Endothelial cell of umbilical vein (primary cell): ENCODE results near the gene CEACAM1. TPM values are rescaled to one million over a fixed set of nuclear protein-coding genes. Genes with fewer than 3 reads are reported as not detected.

Source experiments
- Bru-seq: library from RNA; stranded (reverse); fragments of 400-500 nt; gene quantifications from one replicate; lab custom pipeline; 2021; lab: Mats Ljungman, UMichigan
- BruChase-seq, 2 experiments: library from RNA; stranded (reverse); fragments of 400-500 nt; gene quantifications; one replicate each; lab custom pipeline; 2021; lab: Mats Ljungman, UMichigan
- BruUV-seq: library from RNA; stranded (reverse); fragments of 400-500 nt; replicated peaks from 2 replicates; lab custom pipeline; 2021; lab: Mats Ljungman, UMichigan
- CTCF ChIA-PET: fragments of 300-600, 350-600 bp; sonication (Branson Sonifier 250); formaldehyde crosslinking; loops from one replicate; lab custom pipeline; 2021; ENCODE audit warnings: antibody characterized with exemption, inconsistent platforms; lab: Charles Lee
- POLR2A ChIA-PET: fragments of 300-600, 350-600 bp; sonication (Branson Sonifier 250); formaldehyde crosslinking; loops from one replicate; lab custom pipeline; 2021; ENCODE audit warnings: antibody characterized with exemption, inconsistent platforms; lab: Charles Lee
- DNase-seq: peaks from one replicate; pipeline ENCODE4 v3.0.0-alpha.2; 2011; ENCODE audit warnings: low read depth, low spot score
- FAIRE-seq: peaks from 2 replicates; lab custom pipeline; 2011; peaks lifted over from hg19 to GRCh38; lab: Jason Lieb, UNC
- H2AFZ ChIP-seq: 2 replicates; pipeline ENCODE4 v1.6.0; 2012; ENCODE audit warnings: low read depth, low read length, control low read depth, inconsistent platforms
- H3K27ac ChIP-seq: 2 replicates; pipeline ENCODE4 v1.5.1; 2011; ENCODE audit warnings: low read depth, mild to moderate bottlenecking, control low read depth, low read length, moderate library complexity; ENCODE audit not compliant: insufficient read depth
- H3K27me3 ChIP-seq, 2 experiments: 2 replicates each; pipeline versions ENCODE4 v1.6.0 to v1.6.1; 2011; ENCODE audit warnings: low read length in 2 of 2, mixed read lengths in 1 of 2; ENCODE audit not compliant: control insufficient read depth in 2 of 2, insufficient read depth in 2 of 2
- H3K36me3 ChIP-seq, 2 experiments: 2 replicates in 1 of 2; 3 replicates in 1 of 2; pipeline ENCODE4 v1.5.1; 2011; ENCODE audit warnings: low read length in 2 of 2, mild to moderate bottlenecking in 1 of 2, moderate library complexity in 1 of 2; ENCODE audit not compliant: control insufficient read depth in 2 of 2, insufficient read depth in 2 of 2; ENCODE audit errors: extremely low read depth in 1 of 2
- H3K4me1 ChIP-seq: 3 replicates; pipeline ENCODE4 v1.5.1; 2011; ENCODE audit warnings: mild to moderate bottlenecking, low read length; ENCODE audit not compliant: control insufficient read depth, insufficient read depth; ENCODE audit errors: extremely low read depth
- H3K4me2 ChIP-seq: 2 replicates; pipeline ENCODE4 v1.6.1; 2011; ENCODE audit warnings: low read length, control low read depth, mixed read lengths; ENCODE audit not compliant: insufficient read depth
- H3K4me3 ChIP-seq, 3 experiments: fragments of 200-600 bp in 1 of 3; sonication (generic), shearing (Covaris generic) in 1 of 3; replicated peaks in 1 of 3; 2 replicates each; pipeline ENCODE4 v1.5.1; 2011 to 2016; ENCODE audit warnings: control low read depth in 3 of 3, low read length in 3 of 3, mild to moderate bottlenecking in 2 of 3, inconsistent platforms in 1 of 3, low read depth in 1 of 3, moderate library complexity in 1 of 3; ENCODE audit not compliant: insufficient read depth in 1 of 3
- H3K79me2 ChIP-seq: 2 replicates; pipeline ENCODE4 v1.6.0; 2012; ENCODE audit warnings: low read length, inconsistent platforms; ENCODE audit not compliant: control insufficient read depth, insufficient read depth
- H3K9ac ChIP-seq: replicated peaks from 2 replicates; pipeline ENCODE3; 2011; ENCODE audit warnings: low read length, control low read depth; ENCODE audit not compliant: insufficient read depth; ENCODE audit errors: extremely low read depth
- H3K9me1 ChIP-seq: replicated peaks from 3 replicates; pipeline ENCODE4 v1.6.0; 2011; ENCODE audit warnings: mild to moderate bottlenecking, low read length; ENCODE audit not compliant: control insufficient read depth, insufficient read depth; ENCODE audit errors: extremely low read depth
- H3K9me3 ChIP-seq: replicated peaks from 2 replicates; pipeline ENCODE4 v1.5.1; 2012; ENCODE audit warnings: low read length, inconsistent platforms; ENCODE audit not compliant: control insufficient read depth, insufficient read depth
- H4K20me1 ChIP-seq: replicated peaks from 2 replicates; pipeline ENCODE3; 2011; ENCODE audit warnings: mild to moderate bottlenecking, low read length; ENCODE audit not compliant: control insufficient read depth, insufficient read depth; ENCODE audit errors: extremely low read depth
- EZH2 ChIP-seq: IDR thresholded peaks from 2 replicates; pipeline ENCODE4 v1.6.1; 2012; ENCODE audit warnings: borderline replicate concordance, low read depth, mild to moderate bottlenecking, moderate library complexity, low read length, inconsistent platforms; ENCODE audit not compliant: severe bottlenecking
- FOS ChIP-seq: IDR thresholded peaks from 2 replicates; pipeline ENCODE4 v1.6.1; 2011; ENCODE audit warnings: mild to moderate bottlenecking, low read length, moderate library complexity, borderline replicate concordance; ENCODE audit not compliant: insufficient read depth
- GATA2 ChIP-seq: IDR thresholded peaks from 2 replicates; pipeline ENCODE4 v1.7.0; 2011; ENCODE audit warnings: low read depth, mild to moderate bottlenecking, moderate library complexity, mixed read lengths, low read length; ENCODE audit not compliant: insufficient read length, insufficient read depth
- JUN ChIP-seq: IDR thresholded peaks from 2 replicates; pipeline ENCODE4 v1.6.1; 2011; ENCODE audit warnings: borderline replicate concordance, low read depth; ENCODE audit not compliant: insufficient read length, insufficient read depth
- MYC ChIP-seq: IDR thresholded peaks from one replicate; pipeline ENCODE4 v1.6.1; 2011; ENCODE audit warnings: mild to moderate bottlenecking, low read depth, low read length
- POLR2A ChIP-seq: IDR thresholded peaks from 2 replicates; pipeline ENCODE4 v1.6.1; 2012; ENCODE audit warnings: low read depth, mild to moderate bottlenecking, control low read depth, low read length
- POLR2AphosphoS5 ChIP-seq: IDR thresholded peaks from 2 replicates; pipeline ENCODE4 v1.6.1; 2012; ENCODE audit warnings: low read depth, mild to moderate bottlenecking, control low read depth, low read length, moderate library complexity; ENCODE audit not compliant: insufficient read depth
- dilution Hi-C: fragments of 300-500 bp; cut with MboI; formaldehyde crosslinking; loops from one replicate; pipeline ENCODE4 v1.15.0; 2019; ENCODE audit warnings: low sequenced_read_pairs; ENCODE audit not compliant: extremely low pct_ligation_motif_present
- intact Hi-C: fragments of 100-400 bp; cut with micrococcal nuclease; formaldehyde crosslinking; loops from one replicate; pipeline ENCODE4 v1.10.0; 2022
- long read RNA-seq: library from polyadenylated mRNA; stranded (forward); transcript quantifications from one replicate; pipeline ENCODE4 v2.0.0, GENCODE V29; 2021
- polyA minus RNA-seq, 3 experiments: library from RNA; depleted of rRNA, polyadenylated mRNA; stranded (reverse); fragments of >200 nt; gene quantifications; 1 replicate in 1 of 3; 2 replicates in 2 of 3; pipeline ENCODE4 v1.2.3, GENCODE V29; 2011
- polyA plus RNA-seq, 4 experiments: library from polyadenylated mRNA; depleted of rRNA in 3 of 4; stranded (reverse) in 3 of 4; unstranded in 1 of 4; fragments of >200 nt; gene quantifications; 2 replicates each; pipeline versions ENCODE4 v1.2.1 to v1.2.3, GENCODE V29; 2011 to 2012; ENCODE audit warnings: missing spikeins in 1 of 4
- total RNA-seq: library from RNA; stranded (reverse); gene quantifications from 2 replicates; pipeline ENCODE4 v1.2.3, GENCODE V29; 2021
- TF ChIP-seq, protein P1 (sequence below): IDR thresholded peaks from 2 replicates; pipeline ENCODE4 v1.6.1; 2011; ENCODE audit not compliant: insufficient read depth, insufficient read length
- TF ChIP-seq, protein P2 (sequence below), 2 donors: IDR thresholded peaks; 1 replicate in 1 of 2; 2 replicates in 1 of 2; pipeline ENCODE4 v1.5.1; 2011; ENCODE audit warnings: low read length in 2 of 2, mild to moderate bottlenecking in 2 of 2, moderate library complexity in 2 of 2, control low read depth in 1 of 2, inconsistent platforms in 1 of 2, low read depth in 1 of 2; ENCODE audit not compliant: insufficient read depth in 1 of 2; ENCODE audit errors: extremely low read depth in 1 of 2

Gene CEACAM1
- total RNA-seq = 2.1 and 3.6 TPM in 2 replicates
- polyA plus RNA-seq = 2.4 and 3.5 TPM in 2 replicates
- 1.3 and 1.8 TPM in 2 replicates for polyA plus RNA-seq (2011; cell fraction: cytosol; rRNA removed)
- polyA plus RNA-seq (2011; cell fraction: nucleus; rRNA removed) = 6.3 and 6.7 TPM in 2 replicates
- 4.8 and 7.0 TPM in 2 replicates for polyA plus RNA-seq (2012)
- polyA minus RNA-seq = 2.0 and 3.6 TPM in 2 replicates
- not detected for polyA minus RNA-seq (2011; cell fraction: cytosol; rRNA and poly(A)+ RNA removed)
- polyA minus RNA-seq (2011; cell fraction: nucleus; rRNA and poly(A)+ RNA removed) = 1.3 and 3.2 TPM in 2 replicates
- percentile 31 among the genes with signal in this experiment for Bru-seq, nascent RNA
- BruChase-seq, experiment 1, labeled RNA remaining after a 6-hour chase = percentile 41 among the genes with signal in this experiment
- BruChase-seq, experiment 2, labeled RNA remaining after a 2-hour chase = percentile 34 among the genes with signal in this experiment
- long read RNA-seq, partial matches to known transcripts = 0 of 4 reads
- long read RNA-seq, other reads (novel, unspliced or antisense) = 0 of 4 reads

DNA sequence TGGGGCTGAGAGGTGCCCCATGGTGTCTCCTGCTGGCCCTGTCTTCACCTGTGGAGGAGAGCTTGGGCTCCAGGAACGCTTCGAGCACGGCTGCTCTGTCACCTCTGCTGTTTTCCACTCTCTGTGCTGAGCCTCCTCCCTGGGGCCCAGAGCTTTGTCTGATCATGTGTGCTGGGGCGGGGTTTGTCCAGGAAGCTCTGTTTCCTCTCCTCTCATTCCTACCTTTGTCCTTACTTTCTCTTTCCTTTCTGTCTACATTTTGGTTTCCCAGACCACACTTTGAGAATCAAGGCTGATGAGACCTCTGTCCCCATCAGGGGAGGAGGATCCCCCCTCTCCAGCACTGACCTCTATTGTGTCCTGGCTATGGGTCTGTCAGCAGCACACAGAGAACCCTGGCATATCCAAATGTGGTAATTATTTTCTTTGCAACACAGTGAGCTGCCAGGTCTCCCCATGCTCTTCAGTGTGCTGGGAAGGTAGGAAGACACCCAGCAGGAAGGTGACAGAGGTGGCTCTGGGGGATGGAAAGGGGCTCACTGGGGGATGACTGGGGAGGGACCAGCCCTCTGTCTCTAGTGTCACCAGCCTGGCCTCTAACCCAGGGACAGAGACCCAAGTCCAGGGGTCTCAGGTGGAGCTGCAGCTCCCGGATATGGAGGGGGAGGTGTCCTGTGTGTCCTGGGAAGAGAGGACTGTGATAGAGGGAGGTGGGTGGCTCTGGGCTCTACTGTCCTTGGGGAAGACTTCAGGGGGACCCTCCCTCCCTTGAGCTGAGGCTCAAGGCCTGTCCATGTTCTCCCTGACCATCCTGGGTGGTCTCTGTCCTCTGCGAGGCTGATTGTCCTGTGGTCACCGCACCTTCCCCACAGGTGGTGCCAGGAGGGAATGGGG is at the start of gene CEACAM1:
Gene CEACAM1, minus strand, starts transcription at position 128 of the 894 bp plus-strand sequence. Its CDS starts 107 bp downstream, at position 21.
- dilution Hi-C loops (no loop called here), intact Hi-C loops (loop anchor here (1.0 kb wide), 1 partner anchor 78 kb away; no protein-coding TSS in a partner anchor)
- no peak within 1 kb of the TSS for H3K9ac ChIP-seq
- TF ChIP-seq GATA2 (no peak), JUN (no peak), EZH2 (no peak), POLR2AphosphoS5 (no peak), POLR2A (no peak), FOS (no peak), MYC (no peak)
- TF ChIP-seq, protein P1, sequence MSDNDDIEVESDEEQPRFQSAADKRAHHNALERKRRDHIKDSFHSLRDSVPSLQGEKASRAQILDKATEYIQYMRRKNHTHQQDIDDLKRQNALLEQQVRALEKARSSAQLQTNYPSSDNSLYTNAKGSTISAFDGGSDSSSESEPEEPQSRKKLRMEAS = no peak
- TF ChIP-seq, protein P2, sequence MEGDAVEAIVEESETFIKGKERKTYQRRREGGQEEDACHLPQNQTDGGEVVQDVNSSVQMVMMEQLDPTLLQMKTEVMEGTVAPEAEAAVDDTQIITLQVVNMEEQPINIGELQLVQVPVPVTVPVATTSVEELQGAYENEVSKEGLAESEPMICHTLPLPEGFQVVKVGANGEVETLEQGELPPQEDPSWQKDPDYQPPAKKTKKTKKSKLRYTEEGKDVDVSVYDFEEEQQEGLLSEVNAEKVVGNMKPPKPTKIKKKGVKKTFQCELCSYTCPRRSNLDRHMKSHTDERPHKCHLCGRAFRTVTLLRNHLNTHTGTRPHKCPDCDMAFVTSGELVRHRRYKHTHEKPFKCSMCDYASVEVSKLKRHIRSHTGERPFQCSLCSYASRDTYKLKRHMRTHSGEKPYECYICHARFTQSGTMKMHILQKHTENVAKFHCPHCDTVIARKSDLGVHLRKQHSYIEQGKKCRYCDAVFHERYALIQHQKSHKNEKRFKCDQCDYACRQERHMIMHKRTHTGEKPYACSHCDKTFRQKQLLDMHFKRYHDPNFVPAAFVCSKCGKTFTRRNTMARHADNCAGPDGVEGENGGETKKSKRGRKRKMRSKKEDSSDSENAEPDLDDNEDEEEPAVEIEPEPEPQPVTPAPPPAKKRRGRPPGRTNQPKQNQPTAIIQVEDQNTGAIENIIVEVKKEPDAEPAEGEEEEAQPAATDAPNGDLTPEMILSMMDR (IDR thresholded peaks at IDR 0.05; ENCODE audit: extremely low read depth in 1 of 2, insufficient read depth in 1 of 2, low read depth in 1 of 2, low read length in 2 of 2) = no peak
- peak within 1 kb of the TSS; percentile 45 for H3K4me2 ChIP-seq
- H4K20me1 ChIP-seq = no peaks in the 10 kb centered on the region
- H3K27ac ChIP-seq = no peak within 1 kb of the TSS
- H3K9me3 ChIP-seq = no peaks in the 10 kb centered on the region
- BruUV-seq = no TSS peak
- FAIRE-seq = peak; percentile 18
- H3K27me3 ChIP-seq = no peaks in the 10 kb centered on the region
- POLR2A ChIA-PET = interaction anchor here (0.5 to 1.2 kb wide), 4 partner anchors 20 to 163 kb away, joined by 3 to 9 read pairs (median 3); no protein-coding TSS in a partner anchor
- H3K79me2 ChIP-seq = no peaks in the 10 kb centered on the region
- CTCF ChIA-PET = interaction anchor here (0.8 to 5.6 kb wide), 11 partner anchors 11 to 109 kb away, joined by 3 to 137 read pairs (median 7); no protein-coding TSS in a partner anchor
- H3K4me3 ChIP-seq = no peak within 1 kb of the TSS
- DNase-seq = peak; percentile 29
- no peaks in the 10 kb centered on the region for H3K36me3 ChIP-seq
- peaks cover 8% of the 10 kb centered on the region for H3K4me1 ChIP-seq
- H3K9me1 ChIP-seq = no peaks in the 10 kb centered on the region
- H2AFZ ChIP-seq = peak within 1 kb of the TSS; percentile 73
